Umbilical cord (tissue), 2 donors: ENCODE data around the gene SP8. TPM values are rescaled to one million over a fixed set of nuclear protein-coding genes. Genes with fewer than 3 reads are reported as not detected.

Experiments
- DNase-seq: peaks from one replicate; pipeline ENCODE4 v3.0.0-alpha.2; 2015; ENCODE audit warnings: low spot score
- total RNA-seq: library from RNA; depleted of rRNA; stranded (reverse); fragments of >200 nt; gene quantifications from one replicate; pipeline ENCODE4 v1.2.3, GENCODE V29; 2014; ENCODE audit warnings: low replicate concordance; ENCODE audit not compliant: insufficient read depth

The SP8 gene
- total RNA-seq, 1 donor from 2014 or later, result 4.1 TPM

DNA sequence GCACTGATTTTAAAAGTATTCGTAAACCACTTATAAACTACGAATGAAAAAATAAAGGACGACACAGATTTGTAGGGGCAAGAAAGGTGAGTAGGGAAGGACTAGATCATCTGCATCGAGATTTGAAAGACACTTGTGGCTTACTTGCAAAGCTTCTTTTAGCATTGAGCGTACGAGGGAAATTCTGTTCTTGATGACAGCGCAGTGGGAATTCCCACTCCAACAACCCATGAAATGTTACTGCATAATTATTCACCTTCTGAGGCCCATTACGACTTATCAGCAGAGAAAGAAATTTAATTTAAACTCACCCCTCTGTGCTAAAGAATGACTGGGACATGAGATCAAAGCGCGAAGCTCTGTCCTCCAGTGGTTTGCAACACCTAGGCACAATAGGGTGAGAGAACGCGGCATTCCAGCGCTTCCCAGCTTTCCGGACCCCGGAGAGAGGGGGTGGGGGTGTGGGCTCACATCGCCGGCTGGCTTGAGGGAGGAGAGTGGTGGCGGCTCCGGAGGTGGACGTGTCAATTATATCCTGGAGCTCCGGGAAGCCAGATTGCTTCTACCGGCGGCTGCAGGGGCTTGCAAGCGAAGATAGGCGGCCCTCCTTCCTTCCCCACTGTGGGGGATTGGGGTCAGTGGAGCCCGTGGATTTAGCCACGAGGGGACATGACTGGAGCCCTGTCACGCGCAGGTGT, 10.3 kb downstream of the SP8 start:
- DNase-seq, result no peak

DNA sequence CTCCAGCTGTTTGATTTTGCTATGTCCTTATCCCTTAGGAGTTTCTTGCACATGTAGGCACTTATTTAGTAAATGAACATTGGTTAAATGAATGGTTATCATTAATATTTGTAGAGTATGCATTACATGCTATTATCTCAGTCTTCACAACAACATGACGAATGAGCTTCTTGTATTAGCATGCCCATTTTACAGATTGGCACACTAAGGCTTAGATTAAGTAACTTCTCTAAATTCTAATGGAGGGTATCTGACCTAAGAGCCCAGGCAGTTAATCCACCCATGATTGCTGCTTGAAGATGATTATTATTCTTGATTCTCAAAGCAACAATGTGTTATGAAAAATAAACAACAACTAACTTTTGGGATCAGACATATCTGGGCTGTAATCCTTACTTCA, 32.7 kb downstream of the SP8 start:
- DNase-seq, result no peak

DNA sequence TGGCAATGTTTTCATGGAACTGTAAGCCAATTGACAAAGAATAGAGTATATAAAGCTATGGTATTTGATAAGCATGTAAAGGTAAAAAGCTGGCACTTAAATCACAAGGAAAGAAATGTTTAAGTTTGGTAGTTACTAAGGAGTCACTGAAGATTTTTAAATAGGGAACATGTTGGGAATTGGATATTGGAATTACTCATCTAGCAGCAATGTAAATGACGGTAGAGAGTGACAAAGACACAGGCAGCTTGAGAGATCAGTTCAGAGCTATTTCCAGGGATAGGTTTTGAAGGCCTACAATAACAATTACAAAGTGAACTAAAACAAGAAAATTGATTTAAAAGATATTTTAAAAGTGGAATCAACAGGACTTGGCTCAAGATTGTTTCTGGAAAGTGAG, 36.8 kb downstream of the SP8 start:
- DNase-seq, result no peak

DNA sequence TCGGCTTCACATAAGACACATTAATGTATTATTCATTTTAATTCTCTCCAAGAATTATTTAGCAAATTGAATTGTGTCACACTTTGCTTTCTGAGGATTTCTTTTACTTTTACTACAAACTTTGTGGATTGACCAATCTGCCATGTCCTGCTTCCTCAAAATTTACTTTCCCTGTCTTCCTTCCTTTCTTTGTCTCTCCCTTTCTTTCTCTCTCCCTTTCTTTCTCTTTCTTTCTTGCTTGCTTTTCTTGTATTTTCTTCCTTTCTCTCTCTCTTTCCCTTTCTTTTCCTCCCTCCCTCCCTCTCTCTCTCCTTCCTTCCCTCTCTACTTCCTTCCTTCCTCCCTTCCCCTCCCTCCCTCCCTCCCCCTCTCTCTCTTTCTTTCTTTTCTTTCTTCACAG, 37.8 kb downstream of the SP8 start:
- DNase-seq, result no peak

DNA sequence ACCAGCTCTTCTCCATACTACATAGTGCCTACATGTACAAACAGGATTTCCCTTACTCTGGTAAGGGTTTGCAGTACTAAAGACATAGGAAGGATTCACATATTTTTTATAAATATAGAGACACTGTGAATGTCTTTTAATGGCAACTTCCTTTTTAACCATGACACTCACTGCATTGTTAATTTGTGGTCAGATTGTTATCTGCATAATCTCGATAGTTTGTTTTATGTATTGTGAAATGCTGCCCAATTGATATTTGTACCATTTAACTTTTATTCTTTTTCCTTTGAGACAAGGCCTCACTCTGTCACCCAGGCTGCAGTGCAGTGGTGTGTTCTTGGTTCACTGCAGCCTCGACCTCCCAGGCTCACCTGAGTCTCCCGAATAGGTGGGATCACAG, 39.7 kb downstream of the SP8 start:
- no peak for DNase-seq

DNA sequence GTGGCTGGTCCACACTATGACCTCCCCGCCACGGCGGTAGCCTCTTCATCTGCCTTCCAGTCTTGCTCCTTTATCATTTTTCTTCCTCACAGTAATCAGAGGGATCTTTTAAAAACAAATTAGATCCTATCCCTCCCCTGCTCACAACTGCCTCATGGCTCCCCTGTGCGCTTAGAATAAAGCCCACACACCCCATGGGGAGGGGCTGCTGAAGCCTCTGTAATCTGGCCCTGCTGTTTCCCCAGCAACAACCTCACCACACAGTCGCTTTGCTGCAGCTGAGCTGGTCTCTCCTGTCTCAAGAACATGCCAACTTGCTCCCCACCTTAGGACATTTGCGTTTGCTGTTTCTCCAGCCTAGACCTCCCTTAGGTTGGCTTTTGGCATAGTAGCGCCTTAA, 41.0 kb downstream of the SP8 start:
- DNase-seq, result no peak

DNA sequence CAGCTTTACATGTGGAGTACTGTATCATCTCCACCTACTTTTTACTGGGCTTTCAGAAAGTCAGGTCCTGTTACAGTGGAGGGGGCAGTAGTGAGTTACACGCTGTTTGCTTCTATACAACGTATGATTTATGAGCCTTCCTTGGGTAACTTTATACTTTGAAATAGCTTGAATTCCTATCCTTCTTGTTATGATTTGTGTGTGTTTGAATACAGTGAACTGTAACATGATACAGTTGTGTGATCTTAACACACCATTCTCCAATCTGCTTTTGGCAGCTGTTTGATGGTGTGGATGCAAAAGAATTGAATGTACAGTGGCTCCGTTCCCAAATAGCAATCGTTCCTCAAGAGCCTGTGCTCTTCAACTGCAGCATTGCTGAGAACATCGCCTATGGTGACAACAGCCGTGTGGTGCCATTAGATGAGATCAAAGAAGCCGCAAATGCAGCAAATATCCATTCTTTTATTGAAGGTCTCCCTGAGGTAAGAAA, 41.7 kb downstream of the SP8 start:
- peak; percentile 73 for DNase-seq

DNA sequence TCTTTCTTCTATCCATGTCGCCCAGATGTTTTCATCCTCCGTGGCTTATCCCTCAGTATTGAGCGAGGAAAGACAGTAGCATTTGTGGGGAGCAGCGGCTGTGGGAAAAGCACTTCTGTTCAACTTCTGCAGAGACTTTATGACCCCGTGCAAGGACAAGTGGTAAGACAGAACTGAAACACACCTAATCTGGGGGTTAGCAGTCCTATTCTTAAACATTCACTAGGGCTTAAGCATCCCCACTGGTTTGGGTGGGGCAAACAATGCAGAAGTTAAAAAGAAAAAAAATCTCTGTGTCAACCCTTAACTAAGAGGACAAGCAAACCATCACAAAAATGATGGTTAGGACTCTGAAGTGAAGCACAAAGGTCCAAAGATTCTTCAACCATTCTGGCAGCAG, 43.8 kb downstream of the SP8 start:
- no peak for DNase-seq

DNA sequence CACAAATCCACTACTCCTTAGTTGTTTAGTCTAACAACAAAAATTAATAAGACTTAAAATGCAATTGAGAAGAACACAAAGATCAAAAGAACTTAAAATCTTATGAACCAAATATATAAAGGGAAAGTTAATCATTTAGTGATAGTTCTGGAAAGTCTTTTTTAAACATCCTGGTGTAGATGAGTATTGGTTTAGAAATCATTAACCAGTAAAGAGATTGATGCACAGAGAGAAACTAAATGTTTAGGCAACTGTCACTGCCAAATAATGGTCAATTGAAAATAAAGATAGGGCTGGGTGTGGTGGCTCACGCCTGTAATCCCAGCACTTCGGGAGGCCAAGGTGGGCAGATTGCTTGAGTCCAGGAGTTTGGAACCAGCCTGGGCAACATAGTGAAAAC, 44.9 kb downstream of the SP8 start:
- DNase-seq, result no peak

DNA sequence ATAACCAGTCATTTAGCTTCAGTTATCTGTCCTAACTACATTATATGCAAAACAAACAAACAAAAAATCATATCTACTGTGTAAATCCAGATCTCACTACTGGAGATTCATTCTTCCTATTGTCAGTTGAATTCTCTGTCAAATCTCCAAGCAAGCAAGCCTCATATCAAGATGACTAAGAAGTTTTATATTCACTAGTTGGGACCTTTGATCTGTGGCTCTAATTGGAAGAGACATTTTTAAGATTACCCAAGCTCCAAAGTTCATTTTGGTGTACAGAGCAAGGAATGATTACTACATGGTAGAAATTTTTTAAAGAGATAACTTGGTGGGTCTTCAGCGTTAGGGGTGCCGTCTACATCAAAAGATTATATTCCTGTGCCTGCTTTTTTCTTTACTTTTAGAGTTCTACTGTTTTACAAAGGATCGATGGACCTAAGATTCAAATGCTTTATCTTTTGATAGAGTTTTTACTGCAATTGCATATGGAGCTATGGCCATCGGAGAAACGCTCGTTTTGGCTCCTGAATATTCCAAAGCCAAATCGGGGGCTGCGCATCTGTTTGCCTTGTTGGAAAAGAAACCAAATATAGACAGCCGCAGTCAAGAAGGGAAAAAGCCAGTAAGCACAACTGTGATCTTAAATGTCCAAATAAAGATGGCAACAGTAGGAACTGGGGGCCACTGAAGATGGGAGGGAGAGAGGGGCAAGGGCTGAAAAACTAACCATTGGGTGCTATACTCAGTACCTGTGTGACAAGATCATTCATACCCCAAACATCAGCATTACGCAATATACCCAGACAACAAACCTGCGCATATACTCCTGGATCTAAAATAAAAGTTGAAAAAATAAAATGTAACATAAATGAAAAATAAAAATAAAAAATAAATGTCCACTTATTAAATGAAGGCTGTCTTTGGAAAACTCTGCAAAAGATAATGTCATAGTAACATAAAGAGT, 47.9 kb downstream of the SP8 start:
- DNase-seq, result no peak

DNA sequence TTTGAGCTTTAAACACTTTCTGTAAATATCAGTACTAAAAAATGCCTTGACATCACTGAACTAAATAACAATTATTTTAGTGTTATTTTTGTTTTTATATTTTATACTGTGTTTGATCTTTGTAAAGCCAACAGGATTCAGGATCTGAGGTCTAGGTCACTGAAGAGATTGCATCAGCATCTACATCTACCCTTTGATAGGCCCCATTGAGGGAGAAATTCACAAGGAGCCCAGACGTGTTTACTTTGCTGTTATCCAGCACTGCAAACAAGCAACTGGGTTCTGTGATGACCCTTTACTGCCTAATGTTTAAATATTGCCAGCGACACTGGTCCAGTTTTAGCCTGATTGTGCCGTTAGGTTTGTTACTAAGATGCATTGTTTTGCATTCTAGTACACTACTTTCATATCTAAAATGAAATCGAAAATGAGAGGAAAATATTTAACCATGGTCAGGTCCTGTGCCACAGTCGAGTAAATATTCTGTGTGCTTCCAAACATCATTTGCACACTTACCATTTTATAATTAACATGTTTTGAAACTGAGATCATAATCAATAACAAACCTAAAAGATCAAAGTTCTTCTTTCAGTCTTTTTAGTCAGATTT, 48.7 kb downstream of the SP8 start:
- no peak for DNase-seq

DNA sequence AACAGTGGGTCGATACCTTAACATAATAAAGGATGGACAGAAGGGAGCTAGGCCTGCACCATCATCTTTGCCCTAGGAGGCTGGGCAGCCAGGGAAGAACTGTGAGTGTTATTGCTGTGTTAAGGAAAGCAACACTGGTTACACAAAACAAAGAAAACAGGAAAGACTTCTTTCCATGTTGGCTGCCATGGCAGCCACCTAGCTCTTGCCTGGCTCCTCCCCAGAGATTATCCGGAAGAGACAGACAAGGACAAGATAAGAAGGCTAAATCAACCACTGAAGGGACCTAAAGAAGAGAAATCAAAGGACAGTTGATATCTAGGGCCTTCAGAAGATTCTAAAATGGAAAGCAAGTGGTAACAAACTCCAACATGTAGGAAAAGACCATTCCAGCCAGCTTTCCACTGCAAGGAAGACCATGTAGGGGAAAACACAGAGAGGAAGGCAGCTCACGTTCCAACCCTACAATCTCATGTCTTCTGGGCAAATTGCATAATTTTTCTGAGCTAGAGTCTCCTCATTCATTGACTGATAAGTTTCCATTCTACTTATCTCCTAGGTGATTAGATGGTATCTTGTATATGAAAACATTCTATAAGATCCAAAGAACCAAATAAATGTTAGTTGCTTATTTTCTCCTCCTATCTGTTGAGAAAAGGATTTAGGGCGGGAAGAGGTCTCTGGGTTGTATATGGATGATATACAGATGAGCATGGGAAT, 51.2 kb downstream of the SP8 start:
- DNase-seq, result no peak

Other genes starting within 250 kb of the SP8 start
- 4.8 TPM for gene ABCB5, start 171.2 kb downstream of the SP8 start, total RNA-seq